ENCODE data around the gene STXBP4.
"Not testable (repeated sequence)": the region's sequence is repeated elsewhere in the genome, so short reads cannot be mapped to it uniquely, and the experiment has no call there.

Gene STXBP4

GRCh38 chr17:55067697-55068439 is 99.3 kb downstream of the STXBP4 start:
- DNase-seq (ENCODE audit: low read depth): no peak
- no peak for TF ChIP-seq CTCF (IDR thresholded peaks at IDR 0.05; ENCODE audit: control insufficient read depth, insufficient read depth, low read depth, low read length, missing control alignments)
- H3K4me3 ChIP-seq (ENCODE audit: control insufficient read depth, low read depth, low read length): no peak overlapping the region

GRCh38 chr17:55068862-55069811 is 100.6 kb downstream of the STXBP4 start:
- H3K4me3 ChIP-seq (ENCODE audit: control insufficient read depth, low read depth, low read length): no peak overlapping the region
- no peak for TF ChIP-seq CTCF (IDR thresholded peaks at IDR 0.05; ENCODE audit: control insufficient read depth, insufficient read depth, low read depth, low read length, missing control alignments)
- no peak for DNase-seq (ENCODE audit: low read depth)

- DNase-seq (ENCODE audit: low read depth): no peak
- no peak for TF ChIP-seq CTCF (IDR thresholded peaks at IDR 0.05; ENCODE audit: control insufficient read depth, insufficient read depth, low read depth, low read length, missing control alignments)
- no peak overlapping the region for H3K4me3 ChIP-seq (ENCODE audit: control insufficient read depth, low read depth, low read length)
Observed at GRCh38 chr17:55069983-55070529, 101.5 kb downstream of the STXBP4 start.

GRCh38 chr17:55072898-55073297 is 104.3 kb downstream of the STXBP4 start:
- no peak overlapping the region for H3K4me3 ChIP-seq (ENCODE audit: control insufficient read depth, low read depth, low read length)
- DNase-seq (ENCODE audit: low read depth): no peak
- TF ChIP-seq CTCF (IDR thresholded peaks at IDR 0.05; ENCODE audit: control insufficient read depth, insufficient read depth, low read depth, low read length, missing control alignments): no peak

- not testable (repeated sequence) for H3K4me3 ChIP-seq (ENCODE audit: control insufficient read depth, low read depth, low read length); DNase-seq (ENCODE audit: low read depth)
Observed at GRCh38 chr17:55073467-55073866, 104.9 kb downstream of the STXBP4 start.

- DNase-seq (ENCODE audit: low read depth): no peak
- no peak overlapping the region for H3K4me3 ChIP-seq (ENCODE audit: control insufficient read depth, low read depth, low read length)
- TF ChIP-seq CTCF (IDR thresholded peaks at IDR 0.05; ENCODE audit: control insufficient read depth, insufficient read depth, low read depth, low read length, missing control alignments): no peak
Observed at GRCh38 chr17:55081559-55081958, 113.0 kb downstream of the STXBP4 start.

Data from AG09309 (cell line).